ENCODE results near the gene FBXW8. TPM values are rescaled to one million over a fixed set of nuclear protein-coding genes. Genes with fewer than 3 reads are reported as not detected.

The FBXW8 gene
- total RNA-seq, 2 experiments from 2014 or later, result 7.0 to 8.5 TPM

DNA sequence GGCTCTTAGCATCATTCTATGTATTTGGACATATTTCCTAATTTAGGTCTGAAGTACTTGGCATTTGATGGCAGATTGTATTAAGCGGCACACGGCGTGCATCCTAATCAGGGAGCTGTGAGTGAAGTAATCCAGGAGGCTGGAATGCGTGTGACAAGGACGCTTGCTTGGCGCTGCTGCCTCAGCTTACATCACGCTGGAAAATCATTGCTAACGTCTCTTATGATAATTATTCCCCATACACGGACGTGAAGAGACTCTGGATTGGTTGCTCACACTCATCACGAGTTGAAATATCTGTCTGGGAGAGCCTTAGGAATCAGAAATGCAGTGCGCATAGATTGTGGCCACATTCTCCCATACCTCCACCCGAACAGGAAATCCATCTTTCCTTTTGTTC is 85.3 kb downstream of the FBXW8 start:
- Mint-ChIP-seq H3K4me3 (no peak overlapping the region), H3K27me3 (no peaks in the 10 kb centered on the region), H3K36me3 (ENCODE audit: low read depth) (peaks cover 3% of the 10 kb centered on the region), H3K4me1 (ENCODE audit: low read depth) (no peaks in the 10 kb centered on the region), H3K9me3 (no peaks in the 10 kb centered on the region), H3K27ac (no peak overlapping the region)
- no peak for ATAC-seq
- intact Hi-C loops (cut with micrococcal nuclease), result no loop called here
- TF ChIP-seq, protein P1, sequence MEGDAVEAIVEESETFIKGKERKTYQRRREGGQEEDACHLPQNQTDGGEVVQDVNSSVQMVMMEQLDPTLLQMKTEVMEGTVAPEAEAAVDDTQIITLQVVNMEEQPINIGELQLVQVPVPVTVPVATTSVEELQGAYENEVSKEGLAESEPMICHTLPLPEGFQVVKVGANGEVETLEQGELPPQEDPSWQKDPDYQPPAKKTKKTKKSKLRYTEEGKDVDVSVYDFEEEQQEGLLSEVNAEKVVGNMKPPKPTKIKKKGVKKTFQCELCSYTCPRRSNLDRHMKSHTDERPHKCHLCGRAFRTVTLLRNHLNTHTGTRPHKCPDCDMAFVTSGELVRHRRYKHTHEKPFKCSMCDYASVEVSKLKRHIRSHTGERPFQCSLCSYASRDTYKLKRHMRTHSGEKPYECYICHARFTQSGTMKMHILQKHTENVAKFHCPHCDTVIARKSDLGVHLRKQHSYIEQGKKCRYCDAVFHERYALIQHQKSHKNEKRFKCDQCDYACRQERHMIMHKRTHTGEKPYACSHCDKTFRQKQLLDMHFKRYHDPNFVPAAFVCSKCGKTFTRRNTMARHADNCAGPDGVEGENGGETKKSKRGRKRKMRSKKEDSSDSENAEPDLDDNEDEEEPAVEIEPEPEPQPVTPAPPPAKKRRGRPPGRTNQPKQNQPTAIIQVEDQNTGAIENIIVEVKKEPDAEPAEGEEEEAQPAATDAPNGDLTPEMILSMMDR (IDR thresholded peaks at IDR 0.05), result no peak
- ChIA-PET CTCF (no interaction called here), POLR2A (no interaction called here)
- no peak for DNase-seq

DNA sequence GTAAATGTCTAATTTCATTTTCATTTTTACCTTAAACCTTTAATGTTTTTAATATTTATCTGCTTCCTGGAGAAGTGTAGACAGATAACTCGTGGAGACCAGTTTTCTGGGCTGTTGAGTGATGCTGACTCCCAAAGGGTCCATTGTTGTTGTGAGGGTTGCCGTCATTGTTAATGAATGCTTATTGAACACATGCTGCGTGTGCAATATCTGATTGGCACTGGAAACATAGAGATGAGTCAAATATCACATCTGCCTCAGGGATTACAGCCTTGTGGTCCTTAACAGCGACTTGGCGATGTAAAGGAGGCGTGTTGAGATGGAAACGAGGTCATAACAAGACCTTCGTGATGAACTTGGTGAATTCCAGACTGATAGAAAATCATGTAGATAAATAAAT is 85.9 kb downstream of the FBXW8 start:
- no peak overlapping the region for H3K4me3 Mint-ChIP-seq
- ChIA-PET CTCF (no interaction called here), POLR2A (no interaction called here)
- DNase-seq, result no peak
- H3K27me3 Mint-ChIP-seq, result no peaks in the 10 kb centered on the region
- no peaks in the 10 kb centered on the region for H3K4me1 Mint-ChIP-seq (ENCODE audit: low read depth)
- H3K9me3 Mint-ChIP-seq, result no peaks in the 10 kb centered on the region
- H3K36me3 Mint-ChIP-seq (ENCODE audit: low read depth), result peaks cover 3% of the 10 kb centered on the region
- TF ChIP-seq, protein P1 (IDR thresholded peaks at IDR 0.05), result no peak
- intact Hi-C loops (cut with micrococcal nuclease), result no loop called here
- ATAC-seq, result no peak
- H3K27ac Mint-ChIP-seq, result no peak overlapping the region

DNA sequence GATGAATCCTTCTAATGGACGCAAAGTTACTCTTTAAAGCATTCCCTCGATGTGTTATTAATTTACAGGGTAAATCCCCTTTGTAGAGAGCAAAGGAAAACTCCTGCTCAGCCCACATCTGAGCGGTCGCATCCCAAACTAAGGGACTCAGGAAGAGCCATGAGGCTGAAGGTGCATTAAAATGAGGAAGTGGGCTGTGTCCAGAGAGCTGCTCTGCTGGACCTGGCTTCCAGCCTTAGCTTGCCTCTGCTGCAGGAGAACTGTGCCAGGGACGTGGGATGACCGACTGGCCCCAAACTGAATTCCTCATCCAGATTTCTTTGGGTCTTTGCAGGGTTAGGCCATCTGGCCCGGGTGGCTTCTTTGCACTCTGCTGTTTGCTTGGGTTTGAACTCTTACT is 88.3 kb downstream of the FBXW8 start:
- H3K4me3 Mint-ChIP-seq, result no peak overlapping the region
- no peaks in the 10 kb centered on the region for H3K9me3 Mint-ChIP-seq
- H3K27me3 Mint-ChIP-seq, result no peaks in the 10 kb centered on the region
- DNase-seq (no peak), ATAC-seq (no peak)
- intact Hi-C loops (cut with micrococcal nuclease), result no loop called here
- no peaks in the 10 kb centered on the region for H3K4me1 Mint-ChIP-seq (ENCODE audit: low read depth)
- ChIA-PET POLR2A (no interaction called here), CTCF (no interaction called here)
- TF ChIP-seq, protein P1 (IDR thresholded peaks at IDR 0.05), result no peak
- H3K36me3 Mint-ChIP-seq (ENCODE audit: low read depth), result peaks cover 3% of the 10 kb centered on the region
- H3K27ac Mint-ChIP-seq, result no peak overlapping the region

DNA sequence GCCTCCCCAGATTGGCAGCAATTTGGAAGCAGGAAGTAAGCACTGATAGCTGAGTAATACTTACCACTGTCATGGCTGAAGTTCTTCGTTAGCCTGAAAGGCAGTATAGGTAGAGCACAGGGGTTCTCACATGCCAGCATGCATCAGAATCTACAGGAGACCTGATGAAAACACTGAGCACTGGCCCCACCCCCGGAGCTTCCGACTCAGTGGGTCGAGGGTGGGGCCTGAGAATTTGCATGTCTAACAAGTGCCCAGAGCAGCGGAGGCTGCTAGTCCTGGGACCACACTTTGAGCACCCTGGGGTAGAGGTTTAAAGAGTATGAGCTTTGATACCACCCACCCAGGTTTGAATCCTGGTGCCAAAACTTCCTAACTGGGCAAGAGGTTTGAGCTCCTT is 89.6 kb downstream of the FBXW8 start:
- H3K36me3 Mint-ChIP-seq (ENCODE audit: low read depth), result peaks cover under 1% of the 10 kb centered on the region

DNA sequence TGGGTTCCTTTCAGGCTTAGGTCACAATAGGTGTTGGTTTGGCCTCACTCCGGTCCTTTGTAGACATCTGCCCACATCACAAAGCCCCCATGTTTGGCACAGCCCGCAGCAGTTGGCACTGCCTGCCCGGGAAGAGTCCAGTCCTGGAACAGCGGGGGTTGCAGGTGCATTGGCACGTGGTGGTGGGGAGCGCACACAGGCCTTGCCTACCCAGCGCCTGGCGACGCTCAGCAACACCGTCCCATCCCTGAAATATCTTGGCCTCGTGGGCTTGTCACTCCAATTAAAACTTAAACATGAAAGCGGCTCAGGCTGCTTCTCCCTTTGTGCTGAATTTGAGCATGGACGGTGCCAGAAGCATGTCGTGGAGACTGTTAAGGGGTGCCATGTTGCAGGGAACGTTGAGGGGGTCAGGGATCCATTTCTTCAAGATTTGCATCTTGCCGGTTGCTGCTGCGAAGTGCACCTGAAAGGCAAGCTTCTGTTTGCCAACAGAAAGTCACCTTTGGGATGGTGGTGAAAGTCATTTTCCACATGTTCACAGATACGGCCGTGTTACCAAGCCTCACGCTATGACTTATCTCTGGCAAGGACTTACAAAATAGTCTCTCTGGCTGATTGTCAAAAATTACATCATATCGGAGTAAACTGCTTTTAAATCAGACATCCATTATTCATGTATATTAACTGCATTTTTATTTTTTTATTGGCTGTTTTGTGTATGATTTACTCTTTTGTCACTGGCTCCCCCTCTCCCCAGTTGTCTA is 91.5 kb downstream of the FBXW8 start:
- ATAC-seq (no peak), DNase-seq (no peak)
- ChIA-PET POLR2A (no interaction called here), CTCF (no interaction called here)
- Mint-ChIP-seq H3K27me3 (no peaks in the 10 kb centered on the region), H3K4me1 (ENCODE audit: low read depth) (no peaks in the 10 kb centered on the region), H3K36me3 (ENCODE audit: low read depth) (peaks cover 6% of the 10 kb centered on the region), H3K9me3 (no peaks in the 10 kb centered on the region), H3K27ac (no peak overlapping the region), H3K4me3 (no peak overlapping the region)
- intact Hi-C loops (cut with micrococcal nuclease), result no loop called here
- TF ChIP-seq, protein P1 (IDR thresholded peaks at IDR 0.05), result no peak

More for the DNA sequence above, 89.6 kb downstream of the FBXW8 start:
- no peaks in the 10 kb centered on the region for H3K9me3 Mint-ChIP-seq
- ChIA-PET POLR2A (no interaction called here), CTCF (interaction anchor here (1.0 to 1.1 kb wide), 2 partner anchors 10 to 112 kb away, joined by 3 to 5 read pairs; no protein-coding TSS in a partner anchor)
- TF ChIP-seq, protein P1 (IDR thresholded peaks at IDR 0.05), result no peak
- H3K27ac Mint-ChIP-seq, result no peak overlapping the region
- no peak for DNase-seq
- H3K4me3 Mint-ChIP-seq, result no peak overlapping the region
- intact Hi-C loops (cut with micrococcal nuclease), result no loop called here
- ATAC-seq, result no peak
- no peaks in the 10 kb centered on the region for H3K4me1 Mint-ChIP-seq (ENCODE audit: low read depth)
- H3K27me3 Mint-ChIP-seq, result no peaks in the 10 kb centered on the region
